Activated naive CD4-positive, alpha-beta T cell treated with Interleukin-2 at 50 U/mL for 16 hours (primary cell): Measurements from ENCODE around the gene LHPP.
A peak's percentile ranks its signal among the peaks of the same experiment; 100 is the strongest.

Source experiments
- DNase-seq: peaks from one replicate; pipeline ENCODE4 v3.0.0-alpha.2; 2020

Gene LHPP

DNA sequence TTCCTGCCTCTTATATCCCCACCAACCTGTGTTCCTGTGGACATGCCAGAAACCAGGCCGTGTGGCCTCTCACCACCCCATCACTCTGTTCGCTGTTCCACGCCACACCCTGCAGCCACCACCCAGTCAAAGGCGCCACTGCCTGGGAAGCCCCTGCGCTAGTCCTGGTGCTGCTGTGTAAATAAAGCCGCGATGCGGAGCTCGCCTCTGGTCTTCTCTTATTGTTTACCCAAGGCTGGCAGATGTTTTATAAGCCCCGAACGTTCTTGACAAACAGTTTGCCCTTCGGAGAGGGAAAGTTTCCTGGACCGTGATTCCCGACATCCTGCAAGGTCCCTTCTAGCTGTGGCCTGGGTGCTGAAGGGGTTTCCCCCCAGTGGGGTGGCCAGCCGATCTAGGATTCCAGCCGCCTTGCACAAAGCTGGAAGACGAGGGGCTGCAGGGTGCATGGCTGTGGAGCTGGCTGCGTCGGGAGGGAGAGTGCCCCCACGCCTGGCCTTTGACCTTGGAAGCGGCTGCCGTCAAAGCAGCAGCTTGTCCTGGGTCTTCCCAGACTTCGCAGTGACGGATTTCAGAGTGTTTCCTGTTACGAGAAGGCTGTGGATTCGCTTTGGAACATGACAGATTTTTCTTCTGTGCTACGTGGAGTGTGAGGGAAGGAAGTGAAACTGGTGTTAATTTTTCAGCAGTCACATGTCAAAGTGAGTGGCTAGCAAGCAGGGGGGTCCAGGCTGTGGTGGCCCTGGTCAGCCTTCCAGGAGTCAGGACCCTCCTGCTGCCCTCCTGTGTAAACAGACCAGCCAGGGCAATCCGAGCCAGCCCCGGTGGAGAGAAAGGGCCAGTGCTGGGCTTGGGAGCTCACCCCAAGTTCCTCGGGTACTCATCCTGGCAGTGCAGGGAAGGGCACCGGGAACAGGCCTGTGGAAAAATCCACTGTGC, 61.6 kb downstream of the LHPP start:
- DNase-seq: no peak

DNA sequence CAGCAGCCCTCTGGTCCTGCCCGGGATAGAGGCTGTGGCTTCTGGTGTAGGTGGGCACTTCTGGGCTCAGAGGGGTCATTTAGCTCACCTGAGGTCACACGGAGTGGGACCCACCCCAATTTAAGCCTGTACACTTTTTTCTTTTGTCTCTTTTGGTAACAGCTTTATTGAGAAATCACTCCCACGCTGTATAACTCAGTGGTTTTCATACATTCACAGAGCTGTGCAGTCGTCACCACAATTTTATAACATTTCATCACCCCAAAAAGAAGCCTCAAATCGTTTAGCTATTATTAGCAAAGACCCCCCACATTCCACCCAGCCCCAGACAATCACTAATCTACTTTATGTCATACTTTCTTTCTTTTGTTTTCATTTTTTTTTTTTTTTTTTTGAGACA, 62.3 kb downstream of the LHPP start:
- no peak for DNase-seq

DNA sequence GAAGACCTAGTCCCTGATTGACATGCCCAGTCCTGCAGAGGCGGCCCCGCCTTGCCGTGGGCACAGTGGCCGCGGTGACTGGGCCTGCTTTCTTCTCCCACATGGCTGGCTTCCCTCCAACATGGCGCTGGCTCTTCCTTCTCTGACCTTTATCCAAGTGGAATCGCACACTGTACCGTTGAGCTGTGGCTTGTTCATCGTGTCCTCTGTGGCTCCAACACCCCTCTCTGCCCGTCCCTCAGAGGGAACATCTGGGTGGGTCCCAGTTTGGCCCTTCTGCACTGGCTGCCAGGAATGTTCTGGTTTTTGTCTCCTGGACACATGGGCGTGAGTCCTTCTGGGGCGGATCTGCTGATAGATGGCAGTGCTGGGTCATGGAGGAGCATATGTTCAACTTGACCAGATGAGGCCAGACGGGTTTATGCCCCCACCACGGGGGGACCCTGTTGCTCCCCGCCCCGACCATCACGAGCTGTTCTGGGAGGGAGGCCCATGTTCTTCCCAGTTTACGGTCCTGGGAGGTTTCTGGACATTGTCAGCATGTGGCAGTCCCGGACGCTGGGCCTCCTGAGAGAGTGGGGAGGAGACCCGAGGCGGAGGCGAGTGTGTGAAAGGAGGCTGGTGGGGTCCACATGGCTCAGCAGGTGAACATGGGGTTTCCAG, 63.5 kb downstream of the LHPP start:
- no peak for DNase-seq

DNA sequence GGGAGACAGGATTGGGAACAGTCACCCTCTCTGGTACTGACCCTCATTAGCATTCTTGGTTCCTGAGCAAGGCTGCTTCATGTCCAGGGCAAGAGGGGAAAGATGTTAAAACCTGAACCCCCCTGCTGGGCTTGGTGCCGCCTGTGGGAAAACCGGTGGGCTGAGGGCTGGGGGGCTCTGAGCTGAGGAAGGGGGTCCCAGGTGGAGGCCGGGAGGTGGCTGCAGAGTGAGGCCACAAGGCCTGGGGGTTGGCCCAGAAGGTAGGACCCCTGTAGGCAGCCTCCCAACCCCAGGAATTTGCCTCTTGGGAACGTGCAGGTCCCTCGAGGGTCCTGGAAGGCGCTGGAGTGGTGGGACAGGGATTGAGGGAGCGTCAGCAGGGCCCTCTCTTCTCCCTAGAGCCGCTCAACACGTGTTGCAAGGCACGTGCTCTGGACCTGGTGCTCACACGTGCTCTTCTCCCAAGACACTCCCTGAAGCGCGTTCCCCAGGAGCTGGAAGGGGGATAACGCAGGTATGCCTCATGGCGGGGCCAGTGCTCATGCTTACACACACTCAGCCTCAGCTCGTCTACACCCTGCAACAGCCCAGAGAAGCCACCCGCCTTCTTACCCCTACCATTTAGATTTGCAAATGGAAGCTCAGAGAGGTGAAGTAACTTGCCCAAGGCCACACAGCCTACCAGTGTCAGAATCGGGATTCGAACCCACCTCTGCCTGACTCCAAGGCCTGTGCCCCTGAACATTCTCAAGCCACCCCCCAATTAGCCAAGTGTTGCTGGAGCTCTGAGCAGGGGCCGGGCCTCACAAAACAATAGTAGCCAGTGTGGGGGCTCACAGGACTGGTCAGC, 64.4 kb downstream of the LHPP start:
- no peak for DNase-seq

DNA sequence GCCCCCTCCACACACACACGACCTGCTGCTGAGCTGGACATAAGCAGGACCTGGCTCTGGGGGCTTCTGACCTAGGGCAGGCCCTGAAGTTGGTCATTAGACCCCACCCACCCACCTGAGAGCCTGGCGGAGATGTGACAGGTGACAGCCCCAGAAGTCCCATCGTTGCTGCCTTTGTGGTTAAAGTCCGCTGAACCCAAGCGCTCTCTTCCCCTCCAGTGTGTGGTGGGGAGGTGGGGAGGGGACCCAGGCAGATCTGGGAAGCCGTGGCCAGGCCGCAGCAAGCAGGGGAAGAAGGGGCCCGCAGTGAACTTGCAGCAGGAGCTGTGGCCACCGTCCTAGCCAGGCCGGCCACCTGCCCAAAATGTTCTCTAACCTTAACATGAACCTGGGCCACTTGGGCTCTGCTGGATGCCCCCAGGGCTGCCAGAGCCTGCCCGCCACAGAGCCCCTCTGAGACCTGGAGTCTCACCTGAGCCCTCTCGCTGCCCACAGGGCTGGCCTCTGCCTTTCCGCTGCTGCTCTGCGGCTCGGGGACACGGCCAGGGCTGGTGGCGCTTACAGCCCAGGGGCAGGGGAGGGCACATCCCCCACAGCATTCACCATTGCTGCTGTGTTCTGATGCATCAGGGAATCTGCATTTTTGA, 65.1 kb downstream of the LHPP start:
- DNase-seq: no peak

DNA sequence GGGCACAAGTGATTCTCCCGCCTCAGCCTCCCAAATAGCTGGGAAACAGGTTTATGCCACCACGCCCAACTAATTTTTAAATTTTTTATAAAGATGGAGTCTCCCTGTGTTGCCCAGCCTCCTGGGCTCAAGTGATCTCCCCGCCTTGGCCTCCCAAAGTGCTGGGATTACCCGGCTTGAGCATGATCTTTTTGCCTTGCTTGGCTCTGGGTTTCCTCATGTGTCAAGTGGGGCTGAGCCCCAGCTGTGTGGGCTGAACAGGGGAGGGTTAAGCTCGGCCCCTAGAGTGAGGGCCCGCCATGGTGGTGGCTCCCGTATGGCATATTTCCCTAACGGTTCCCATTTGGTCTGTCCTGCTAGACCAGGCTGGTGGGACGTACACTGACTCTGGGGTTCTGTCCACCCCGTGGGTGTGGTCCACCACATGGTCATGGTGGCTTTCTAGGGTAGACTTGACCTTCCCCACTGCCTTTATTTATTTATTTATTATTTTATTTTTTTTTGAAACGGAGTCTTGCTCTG, 66.3 kb downstream of the LHPP start:
- DNase-seq: no peak

DNA sequence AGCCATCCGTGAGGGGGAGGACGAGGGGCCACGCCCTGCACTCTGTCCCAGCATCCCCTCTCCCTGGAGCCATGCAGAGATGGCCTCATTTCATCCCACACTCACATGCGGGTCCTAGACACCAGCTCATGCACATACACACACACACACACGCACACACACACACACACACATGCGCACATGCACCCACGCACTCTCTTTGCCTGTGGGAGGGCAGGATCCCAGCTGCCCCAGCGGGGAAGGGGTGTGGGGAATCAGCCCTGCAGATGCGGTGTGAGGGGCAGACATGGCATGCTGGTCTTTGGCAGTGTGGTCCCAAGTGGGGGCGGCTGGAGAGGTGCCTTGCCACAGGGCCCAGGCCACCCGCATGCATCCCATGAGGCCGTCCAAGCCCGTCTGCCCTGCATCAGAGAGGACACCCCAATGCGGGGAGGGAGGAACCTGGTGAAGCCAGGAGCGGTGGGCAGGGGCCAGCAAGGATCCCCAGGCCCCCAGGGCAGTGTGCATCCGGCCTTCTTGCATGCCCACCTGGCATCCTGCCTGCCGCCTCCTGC, 68.1 kb downstream of the LHPP start:
- no peak for DNase-seq

DNA sequence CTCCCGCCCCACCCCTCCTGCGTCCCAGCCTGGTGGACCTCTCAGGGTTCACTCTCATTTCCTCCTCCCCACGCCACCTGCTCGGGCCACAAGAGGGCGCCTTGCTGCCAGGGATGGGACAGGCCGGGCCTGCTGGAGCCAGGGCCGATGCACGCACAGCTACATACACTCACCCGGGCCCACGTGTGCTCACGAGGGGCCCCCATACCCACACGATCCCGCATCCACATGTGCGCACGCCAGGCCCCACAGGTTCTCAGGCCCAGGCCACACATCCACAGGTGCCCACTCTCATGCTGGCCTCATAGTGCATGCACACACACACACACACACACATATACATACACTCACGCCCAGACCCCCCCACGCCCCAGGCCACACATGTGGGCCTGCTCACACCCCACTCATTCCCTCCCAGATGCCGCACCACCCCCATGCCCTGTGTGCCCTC, 68.6 kb downstream of the LHPP start:
- peak; percentile 89 for DNase-seq

DNA sequence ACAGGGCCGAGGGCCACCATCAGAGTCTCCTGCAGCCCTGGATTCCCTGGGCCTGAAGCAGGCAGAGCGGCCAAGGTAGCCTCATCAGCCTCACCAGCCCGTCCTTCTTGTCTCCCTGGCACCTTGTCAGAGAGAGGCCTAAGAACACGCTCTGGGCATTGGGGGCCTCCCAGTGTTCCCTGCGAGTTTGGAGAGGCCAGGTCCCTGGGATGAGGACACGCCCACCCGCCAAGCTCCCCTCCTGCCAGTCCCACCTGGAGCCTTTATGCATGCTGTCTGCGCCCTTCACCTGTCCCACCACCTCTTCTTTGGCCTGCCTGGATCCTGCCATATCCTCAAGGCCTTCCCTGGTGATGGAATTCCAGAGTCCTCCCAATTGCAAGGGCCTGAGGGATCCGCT, 69.2 kb downstream of the LHPP start:
- no peak for DNase-seq

DNA sequence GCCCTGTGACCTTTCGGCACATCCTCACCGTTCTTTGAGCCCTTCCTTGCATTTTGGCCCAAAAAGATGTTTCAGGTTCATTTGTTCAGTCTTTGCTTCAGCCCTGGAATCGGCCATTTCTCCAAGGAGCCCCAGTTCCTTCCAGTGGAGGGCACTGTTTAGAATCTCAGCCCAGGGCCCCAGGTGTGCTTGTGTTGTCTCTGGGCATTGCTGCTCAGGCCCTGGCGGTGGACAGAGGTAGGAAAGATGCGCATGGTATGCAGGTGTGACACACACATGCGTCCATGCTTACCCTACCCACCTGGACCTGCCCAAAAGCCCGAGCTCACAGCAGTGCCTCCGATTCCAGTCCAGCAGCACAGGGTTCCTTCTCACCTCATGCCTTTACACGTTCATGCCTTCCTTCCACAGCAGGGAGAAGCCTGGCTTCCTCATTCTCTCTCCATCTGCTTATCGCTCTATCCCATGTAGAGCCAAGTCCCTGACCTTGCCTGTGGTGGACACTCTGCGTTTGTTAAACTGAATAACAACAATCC, 70.6 kb downstream of the LHPP start:
- no peak for DNase-seq

DNA sequence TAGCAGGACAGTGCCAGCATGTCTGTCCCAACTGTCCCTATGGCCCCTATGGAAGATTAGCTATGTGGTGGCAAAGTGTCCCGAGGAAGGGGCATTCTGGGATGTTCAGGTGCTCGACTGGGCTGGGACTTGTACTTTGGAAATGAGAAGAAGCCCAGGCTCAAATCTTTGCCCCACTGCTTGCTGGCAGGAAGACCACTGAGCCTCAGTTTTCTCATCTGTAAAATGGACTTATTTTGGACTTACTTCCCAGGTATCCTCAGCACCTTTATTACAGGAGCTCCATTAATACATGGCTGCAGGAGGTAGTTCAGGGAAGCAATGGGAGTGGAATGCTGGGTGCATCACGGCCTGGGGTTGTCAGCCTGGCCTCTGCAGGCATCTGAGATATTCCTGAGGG, 71.2 kb downstream of the LHPP start:
- no peak for DNase-seq

DNA sequence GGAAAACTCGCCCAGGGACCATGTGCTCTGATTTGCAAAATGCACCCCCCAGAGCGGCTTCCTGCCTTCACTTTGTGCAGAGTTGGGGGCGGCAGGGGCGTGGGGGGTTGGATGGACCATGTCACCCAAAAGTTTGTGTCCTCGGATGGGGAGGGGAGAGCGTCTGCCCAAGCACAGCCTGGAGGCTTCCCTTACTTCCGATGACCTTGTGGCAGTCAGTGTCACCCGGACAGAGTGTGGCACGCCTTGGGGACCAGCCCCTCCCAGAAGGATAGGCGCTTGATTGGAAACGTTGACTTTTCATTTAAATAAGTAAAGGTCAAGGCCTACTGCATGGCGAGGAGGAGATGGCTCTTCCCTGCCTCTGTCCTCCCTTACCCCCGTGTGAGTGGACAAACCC, 71.6 kb downstream of the LHPP start:
- no peak for DNase-seq

DNA sequence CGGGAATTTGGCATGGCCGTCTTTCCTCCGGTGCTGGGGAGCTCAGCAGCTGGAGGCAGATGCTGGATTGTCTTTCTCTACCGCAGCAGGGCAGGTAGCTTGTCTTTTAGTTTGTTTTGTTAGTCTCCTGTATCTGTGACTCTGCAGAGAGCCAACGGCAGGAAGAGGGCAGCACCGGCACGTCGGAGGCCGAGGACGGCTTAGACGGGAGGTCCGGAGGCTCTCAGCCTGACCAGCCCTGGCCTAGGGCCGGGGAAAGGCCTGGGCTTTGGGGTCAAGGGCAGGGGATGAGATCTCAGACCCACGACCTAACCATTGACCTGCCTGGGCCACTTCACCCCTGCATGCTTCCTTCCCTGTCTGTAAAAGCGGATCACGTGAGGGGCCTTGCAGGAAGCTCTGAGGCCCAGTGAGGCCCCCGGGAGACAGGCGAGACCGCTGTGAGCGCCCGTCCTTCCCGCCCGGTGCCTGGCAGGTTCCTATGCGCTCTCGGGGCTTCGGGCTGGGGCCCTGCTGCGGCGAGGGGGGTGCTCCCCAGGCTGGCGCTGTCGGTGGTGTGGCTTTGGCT, 72.7 kb downstream of the LHPP start:
- no peak for DNase-seq

DNA sequence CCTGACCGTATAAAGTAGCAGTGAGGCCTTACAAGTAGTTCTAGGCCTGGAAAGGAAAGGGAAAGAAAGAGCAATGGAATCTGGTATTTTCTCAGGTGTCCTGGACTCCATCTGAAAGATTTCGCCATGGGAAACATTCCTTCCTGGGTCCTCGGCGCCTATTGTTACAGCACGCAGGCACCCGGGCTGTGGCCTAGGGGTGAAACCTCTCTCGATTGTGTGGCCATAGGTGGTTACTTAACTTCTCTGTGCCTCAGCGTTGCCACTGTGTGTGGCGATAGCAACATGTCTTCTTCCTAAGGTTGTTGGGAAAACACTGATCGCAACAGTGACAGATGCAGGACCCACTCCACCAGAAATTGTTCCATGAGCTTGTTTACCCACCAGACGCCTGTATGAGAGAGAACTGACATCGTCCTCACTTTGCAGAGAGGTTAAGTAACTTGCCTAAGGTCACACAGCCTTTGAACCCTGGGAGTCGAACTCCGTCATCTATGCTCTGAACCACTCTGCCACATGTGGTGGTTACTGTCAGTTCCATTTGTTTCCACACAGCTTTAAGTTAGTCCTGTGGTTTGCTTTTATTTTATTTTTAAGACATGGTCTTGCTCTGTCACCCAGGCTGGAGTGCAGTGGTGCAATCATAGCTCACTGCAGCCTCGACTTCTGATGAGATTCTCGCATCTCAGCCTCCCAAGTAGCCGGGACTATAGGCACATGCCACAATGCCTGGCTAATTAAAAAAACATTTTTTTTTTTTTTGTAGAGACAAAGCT, 73.4 kb downstream of the LHPP start:
- DNase-seq: no peak

DNA sequence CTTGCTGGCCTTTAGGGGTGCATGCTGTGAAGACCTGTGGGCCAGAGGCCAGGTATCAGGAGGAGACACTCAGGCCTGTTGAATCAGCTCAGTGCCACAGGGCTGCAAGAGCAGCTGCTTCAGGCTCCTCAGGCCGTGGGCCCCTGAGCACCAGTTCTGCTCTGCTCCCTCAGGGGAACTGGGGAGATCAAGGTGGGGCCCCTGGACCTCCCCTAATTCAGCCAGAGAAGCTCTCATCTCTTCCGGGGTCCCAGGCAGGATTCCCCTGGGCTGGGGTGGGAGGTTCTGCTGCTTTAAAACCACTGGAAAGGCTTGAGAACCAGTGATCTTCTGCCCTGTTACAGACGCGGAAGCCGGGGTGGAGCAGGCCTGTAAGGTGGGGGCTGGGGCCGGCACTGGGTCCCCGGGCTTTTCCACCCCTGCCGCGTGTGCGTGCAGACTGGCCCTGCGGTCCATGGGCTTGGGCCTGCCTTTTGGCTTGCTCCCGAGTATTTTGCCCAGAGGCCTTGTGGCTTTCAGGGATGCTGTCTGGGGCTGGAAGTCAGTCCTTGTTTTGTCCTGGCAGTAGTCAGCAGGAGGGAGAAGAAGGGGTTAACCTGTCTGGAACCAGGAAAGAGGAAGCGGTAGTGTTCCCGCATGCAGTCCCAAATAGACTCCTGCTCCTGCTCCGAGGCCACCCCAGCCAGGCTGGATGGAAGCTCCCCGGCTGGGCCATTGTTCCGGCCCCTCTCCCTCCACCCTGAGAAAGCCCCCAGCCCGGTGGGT, 74.3 kb downstream of the LHPP start:
- DNase-seq: no peak

DNA sequence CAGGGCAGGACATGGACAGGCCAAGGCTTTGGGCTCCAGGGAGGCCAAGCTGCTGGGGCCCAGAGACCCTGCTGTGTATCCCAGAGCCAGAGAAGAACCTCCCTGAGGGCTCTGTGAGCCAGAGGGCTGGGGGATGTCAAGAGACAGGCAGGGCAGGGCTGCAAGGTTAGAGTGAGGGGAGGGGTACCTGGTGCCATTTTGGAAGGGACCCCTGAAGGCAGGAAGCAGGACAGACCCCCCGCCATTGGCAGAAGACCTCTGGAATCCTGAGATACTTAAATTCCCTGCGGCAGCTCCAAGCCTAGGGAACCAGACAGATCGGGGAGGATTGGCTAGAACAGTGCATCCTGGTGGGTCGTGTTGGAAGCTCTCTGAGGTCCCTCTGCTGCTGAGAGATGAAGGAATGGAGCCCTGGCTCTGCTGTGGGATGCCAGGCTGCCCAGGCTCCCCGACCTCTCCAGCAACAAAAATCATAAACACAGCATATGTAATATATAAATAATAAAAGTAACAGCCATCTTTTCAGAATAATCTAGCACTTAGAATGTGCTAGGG, 75.0 kb downstream of the LHPP start:
- DNase-seq: no peak

DNA sequence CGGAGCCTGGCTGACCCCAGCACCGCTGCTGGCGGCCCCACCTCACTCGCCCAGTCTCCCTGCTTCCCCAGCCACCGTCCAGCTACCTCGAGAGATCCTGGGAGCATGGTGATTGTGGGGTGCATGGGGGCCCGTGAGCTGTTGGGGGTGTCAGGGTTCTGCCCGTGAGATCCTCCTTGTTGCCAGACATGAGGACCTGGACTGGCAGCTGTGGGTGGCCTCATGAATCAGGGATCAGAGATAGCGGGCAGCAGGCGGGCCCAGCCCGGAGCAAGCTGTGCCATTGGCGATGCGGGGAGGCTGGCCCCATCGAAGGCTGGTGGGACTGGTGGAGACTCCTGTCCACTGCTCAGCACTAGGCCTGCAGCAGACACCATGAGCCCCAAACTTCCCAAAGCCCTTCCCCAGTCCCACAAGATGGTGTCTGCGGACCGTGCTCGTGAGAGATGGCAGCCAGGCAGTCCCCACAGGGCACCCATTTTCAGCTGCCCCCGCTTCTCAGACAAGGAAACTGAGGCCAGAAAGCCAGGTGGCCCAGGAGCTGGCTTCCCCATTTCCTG, 75.6 kb downstream of the LHPP start:
- no peak for DNase-seq

DNA sequence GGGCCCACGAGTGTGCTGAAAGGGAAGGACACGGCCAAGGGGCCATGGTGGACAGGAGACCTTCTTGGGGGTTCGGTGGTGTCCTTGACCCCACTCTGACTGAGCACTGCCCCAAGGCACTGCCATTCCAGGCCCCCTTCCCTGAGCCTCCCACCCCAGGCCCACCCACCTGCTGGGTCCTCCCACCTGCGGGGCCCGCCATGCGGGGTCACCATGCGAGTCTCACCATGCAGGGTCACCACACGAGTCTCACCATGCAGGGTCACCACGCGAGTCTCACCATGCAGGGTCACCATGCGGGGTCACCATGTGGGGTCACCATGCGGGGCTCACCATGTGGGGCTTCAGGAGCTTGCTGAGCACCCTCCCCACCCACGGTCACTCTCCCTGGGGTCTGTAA, 76.3 kb downstream of the LHPP start:
- no peak for DNase-seq

DNA sequence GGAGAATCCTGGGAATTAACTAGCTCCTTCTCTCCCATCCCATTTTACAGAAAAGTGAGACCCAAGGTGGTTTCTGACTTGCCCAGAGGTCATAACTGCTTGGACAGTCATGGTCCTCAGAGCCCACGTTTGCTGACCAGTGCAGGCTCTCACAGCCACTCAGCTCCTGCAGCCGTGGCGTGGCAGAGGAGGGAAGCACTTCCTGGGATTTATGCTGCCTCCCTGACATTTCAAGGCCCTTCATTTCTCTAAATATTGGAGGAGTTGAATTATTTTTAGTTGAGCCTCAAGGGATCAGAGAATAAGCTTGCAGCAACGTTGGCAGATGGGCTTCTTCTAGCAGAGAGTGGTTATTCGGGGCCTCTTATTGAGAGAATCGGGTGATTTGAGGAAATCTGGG, 77.1 kb downstream of the LHPP start:
- DNase-seq: no peak
